Stomach smooth muscle (tissue), 2 donors: ENCODE measurements around the gene TLE6.
"Not testable (repeated sequence)": the region's sequence is repeated elsewhere in the genome, so short reads cannot be mapped to it uniquely, and the experiment has no call there.

ENCODE experiments used
- H3K27ac ChIP-seq: one replicate; pipeline ENCODE4 v1.7.0; 2013; ENCODE audit warnings: mild to moderate bottlenecking, low read length, inconsistent platforms
- H3K27me3 ChIP-seq, 2 donors: one replicate each; pipeline ENCODE4 v1.7.0; 2013; ENCODE audit warnings: low read length in 2 of 2; ENCODE audit not compliant: insufficient read depth in 2 of 2, control insufficient read depth in 1 of 2
- H3K36me3 ChIP-seq, 2 donors: one replicate each; pipeline ENCODE4 v1.7.0; 2013; ENCODE audit warnings: low read length in 2 of 2; ENCODE audit not compliant: control insufficient read depth in 2 of 2, insufficient read depth in 2 of 2
- H3K4me1 ChIP-seq: one replicate; pipeline ENCODE4 v1.7.0; 2013; ENCODE audit warnings: low read length; ENCODE audit not compliant: control insufficient read depth, insufficient read depth
- H3K4me3 ChIP-seq, 2 donors: one replicate each; pipeline ENCODE4 v1.7.0; 2013; ENCODE audit warnings: low read length in 2 of 2
- H3K9ac ChIP-seq, 2 donors: one replicate each; pipeline ENCODE4 v1.7.0; 2013; ENCODE audit warnings: low read length in 2 of 2, mild to moderate bottlenecking in 1 of 2
- H3K9me3 ChIP-seq, 2 donors: one replicate each; pipeline ENCODE4 v1.7.0; 2013; ENCODE audit warnings: low read length in 2 of 2; ENCODE audit not compliant: control insufficient read depth in 2 of 2
- donor health status: healthy.
- donor health status: Pancreatic carcinoma.

TLE6 gene

DNA sequence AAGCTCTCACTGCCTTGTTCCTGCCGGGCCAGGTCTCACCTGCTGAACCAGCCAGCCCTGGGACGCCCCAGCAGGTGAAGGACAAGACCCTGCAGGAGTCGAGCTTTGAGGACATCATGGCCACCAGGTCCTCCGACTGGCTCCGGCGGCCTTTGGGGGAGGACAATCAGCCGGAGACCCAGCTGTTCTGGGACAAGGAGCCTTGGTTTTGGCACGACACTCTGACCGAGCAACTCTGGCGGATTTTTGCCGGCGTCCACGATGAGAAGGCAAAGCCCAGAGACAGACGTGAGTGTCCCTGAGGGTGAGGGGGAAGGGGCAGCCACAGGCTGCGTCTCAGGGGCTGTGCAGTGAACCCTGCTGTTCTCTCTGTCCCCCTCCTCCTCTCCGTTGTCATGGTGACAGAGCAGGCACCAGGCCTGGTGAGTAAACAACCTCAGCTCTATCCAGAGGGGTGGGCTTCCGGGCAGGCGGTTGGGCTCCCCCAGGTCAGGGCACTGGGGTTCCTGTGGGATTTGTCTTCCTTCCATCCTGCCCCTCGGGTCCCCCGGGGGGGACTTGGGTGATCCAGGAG is 9.7 kb downstream of the TLE6 start:
- Histone ChIP-seq H3K4me1 (peaks cover 20% of the 10 kb centered on the region), H3K9me3 (no peaks in the 10 kb centered on the region), H3K27me3 (no peaks in the 10 kb centered on the region), H3K4me3 (no peak overlapping the region), H3K9ac (no peak overlapping the region), H3K27ac (no peak overlapping the region), H3K36me3 (no peaks in the 10 kb centered on the region)

DNA sequence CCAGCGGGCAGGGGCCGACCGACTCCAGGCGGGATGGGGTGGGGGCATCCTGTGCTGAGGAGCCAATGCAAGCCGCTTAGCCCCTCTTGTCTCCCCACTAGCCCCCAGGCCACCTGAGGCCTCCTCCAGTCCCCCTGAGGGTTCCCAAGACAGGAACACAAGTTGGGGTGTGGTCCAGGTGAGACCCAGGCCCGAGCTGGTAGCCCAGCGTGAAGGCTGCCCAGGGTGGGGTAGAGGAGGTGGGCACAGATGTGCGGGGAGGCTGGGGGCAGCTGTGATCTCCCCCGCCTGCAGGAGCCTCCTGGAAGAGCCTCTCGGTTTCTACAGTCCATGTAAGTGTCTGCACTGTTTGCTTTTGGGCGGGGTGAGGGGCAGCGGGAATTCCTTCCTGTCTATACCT is 10.4 kb downstream of the TLE6 start:
- no peak overlapping the region for H3K27ac ChIP-seq
- H3K4me3 ChIP-seq, result no peak overlapping the region
- H3K36me3 ChIP-seq, result no peaks in the 10 kb centered on the region
- no peaks in the 10 kb centered on the region for H3K27me3 ChIP-seq
- H3K4me1 ChIP-seq, result peaks cover 15% of the 10 kb centered on the region
- H3K9ac ChIP-seq, result no peak overlapping the region
- no peaks in the 10 kb centered on the region for H3K9me3 ChIP-seq

DNA sequence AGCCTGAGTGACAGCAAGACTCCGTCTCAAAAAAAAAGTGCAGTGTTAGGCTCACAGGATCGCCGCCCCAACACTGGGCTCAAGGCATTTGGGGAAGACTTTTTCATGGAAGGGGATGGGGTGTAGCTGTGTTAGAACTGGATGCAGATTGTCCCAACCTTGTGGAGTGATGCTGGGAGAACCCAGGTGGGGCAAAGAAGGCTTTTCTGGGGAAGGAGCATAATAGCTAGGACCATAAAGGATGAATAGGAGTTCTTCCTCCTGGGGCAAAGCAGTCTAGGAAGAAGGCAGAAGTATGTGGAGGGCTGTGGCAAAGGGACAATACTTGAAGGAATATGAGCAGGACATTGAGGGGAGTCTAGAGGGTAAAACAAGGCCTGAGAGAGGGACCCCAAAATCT is 11.2 kb downstream of the TLE6 start:
- no peak overlapping the region for H3K9ac ChIP-seq
- H3K4me3 ChIP-seq, result no peak overlapping the region
- H3K9me3 ChIP-seq, result no peaks in the 10 kb centered on the region
- no peaks in the 10 kb centered on the region for H3K36me3 ChIP-seq
- H3K27ac ChIP-seq, result no peak overlapping the region
- H3K4me1 ChIP-seq, result peaks cover 8% of the 10 kb centered on the region
- H3K27me3 ChIP-seq, result no peaks in the 10 kb centered on the region

GRCh38 chr19:2989236-2989946 is 12.0 kb downstream of the TLE6 start:
- H3K36me3 ChIP-seq, result no peaks in the 10 kb centered on the region
- no peaks in the 10 kb centered on the region for H3K9me3 ChIP-seq
- no peaks in the 10 kb centered on the region for H3K27me3 ChIP-seq
- no peak overlapping the region for H3K27ac ChIP-seq
- no peak overlapping the region for H3K9ac ChIP-seq
- no peak overlapping the region for H3K4me3 ChIP-seq
- peaks cover under 1% of the 10 kb centered on the region for H3K4me1 ChIP-seq

GRCh38 chr19:2992333-2992732 is 15.0 kb downstream of the TLE6 start:
- H3K9me3 ChIP-seq, H3K27ac ChIP-seq, H3K36me3 ChIP-seq, H3K27me3 ChIP-seq, H3K9ac ChIP-seq, H3K4me3 ChIP-seq, H3K4me1 ChIP-seq: not testable (repeated sequence)

DNA sequence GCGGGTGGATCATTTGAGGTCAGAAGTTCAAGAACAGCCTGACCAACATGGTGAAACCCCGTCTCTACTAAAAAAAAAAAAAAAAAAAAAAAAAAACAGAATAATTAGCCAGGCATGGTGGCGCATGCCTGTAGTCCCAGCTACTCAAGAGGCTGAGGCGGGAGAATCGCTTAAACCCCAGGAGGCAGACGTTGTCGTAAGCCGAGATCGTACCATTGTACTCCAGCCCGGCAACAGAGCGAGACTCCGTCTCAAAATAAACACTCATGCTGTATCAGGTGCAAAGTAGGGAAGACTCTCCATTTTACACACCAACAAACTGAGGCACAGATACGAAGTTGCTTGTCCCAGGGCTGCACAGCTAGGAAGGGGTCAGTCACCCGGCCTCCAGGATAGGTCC is 15.6 kb downstream of the TLE6 start:
- H3K9me3 ChIP-seq, result no peaks in the 10 kb centered on the region
- H3K9ac ChIP-seq, result no peak overlapping the region
- no peak overlapping the region for H3K27ac ChIP-seq
- H3K4me3 ChIP-seq, result no peak overlapping the region
- no peaks in the 10 kb centered on the region for H3K4me1 ChIP-seq
- H3K36me3 ChIP-seq, result peaks cover 0 to 3% of the 10 kb centered on the region in 2 donors
- no peaks in the 10 kb centered on the region for H3K27me3 ChIP-seq

DNA sequence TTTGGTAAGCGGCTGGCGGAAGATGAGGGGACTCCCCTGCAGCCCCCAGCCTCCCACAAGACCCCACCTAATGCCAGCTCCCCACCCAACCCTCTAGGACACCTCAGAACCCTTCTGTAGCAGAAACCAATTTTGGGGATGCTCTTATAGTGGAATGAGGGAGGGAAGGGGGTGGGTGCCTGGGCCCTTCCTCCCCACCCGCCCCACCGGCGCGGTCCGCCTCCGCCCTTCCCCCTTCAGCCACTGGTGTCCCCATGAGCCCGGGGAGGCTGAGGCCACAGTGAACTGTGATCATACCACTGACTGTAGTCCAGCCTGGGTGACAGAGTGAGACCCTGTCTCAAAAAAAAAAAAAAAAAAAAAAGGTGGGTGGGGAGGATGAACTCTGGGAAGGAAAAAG is 16.2 kb downstream of the TLE6 start:
- Histone ChIP-seq H3K9ac (no peak overlapping the region), H3K36me3 (peaks cover 0 to 3% of the 10 kb centered on the region in 2 donors), H3K4me3 (no peak overlapping the region), H3K9me3 (no peaks in the 10 kb centered on the region), H3K27ac (no peak overlapping the region), H3K4me1 (no peaks in the 10 kb centered on the region), H3K27me3 (no peaks in the 10 kb centered on the region)

DNA sequence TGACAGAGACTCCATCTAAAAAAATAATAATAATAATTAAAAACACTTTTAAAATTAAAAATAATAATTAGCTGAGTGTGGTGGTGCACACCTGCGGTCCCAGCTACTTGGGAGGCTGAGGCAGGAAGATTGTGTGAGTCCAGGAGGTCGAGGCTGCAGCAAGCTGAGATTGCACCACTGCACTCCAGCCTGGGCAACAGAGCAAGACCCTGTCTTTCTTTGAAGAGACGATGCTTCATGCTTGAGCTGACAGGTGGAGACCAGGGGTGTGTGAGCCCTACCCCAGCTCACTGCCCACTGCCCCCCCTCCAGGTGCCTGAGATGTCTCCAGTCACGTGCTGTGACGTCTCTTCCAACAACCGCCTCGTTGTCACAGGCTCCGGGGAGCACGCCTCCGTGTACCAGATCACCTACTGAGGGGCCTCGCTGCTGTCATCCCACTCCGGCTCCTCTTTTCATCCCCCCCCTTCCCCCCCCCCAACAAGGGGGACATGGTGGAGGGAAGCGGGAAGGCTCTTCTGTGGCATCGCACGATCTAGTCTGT is 17.3 kb downstream of the TLE6 start:
- H3K4me3 ChIP-seq, result no peak overlapping the region
- H3K9me3 ChIP-seq, result no peaks in the 10 kb centered on the region
- no peak overlapping the region for H3K27ac ChIP-seq
- no peak overlapping the region for H3K9ac ChIP-seq
- H3K27me3 ChIP-seq, result no peaks in the 10 kb centered on the region
- peaks cover 0 to 5% of the 10 kb centered on the region in 2 donors for H3K36me3 ChIP-seq
- H3K4me1 ChIP-seq, result no peaks in the 10 kb centered on the region

DNA sequence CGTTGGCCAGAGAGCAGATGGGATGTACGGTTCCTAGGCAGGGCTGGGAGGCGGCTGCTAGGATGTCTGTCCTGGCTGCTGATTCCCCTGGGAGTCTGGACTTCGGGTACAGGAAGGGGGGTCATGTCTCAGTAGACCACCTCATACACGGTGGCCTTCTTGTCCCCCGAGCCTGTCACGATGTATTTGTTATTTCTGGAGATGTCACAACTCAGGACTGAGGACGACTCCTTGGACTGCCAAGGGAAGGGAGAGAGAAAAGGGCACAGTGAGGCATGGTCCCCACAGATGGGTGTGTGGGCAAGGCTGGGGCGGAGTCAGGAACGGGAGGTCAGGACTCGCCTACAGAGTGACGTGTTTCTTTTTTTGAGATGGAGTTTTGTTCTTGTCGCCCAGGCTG is 20.4 kb downstream of the TLE6 start:
- Histone ChIP-seq H3K4me3 (no peak overlapping the region), H3K9me3 (no peaks in the 10 kb centered on the region), H3K27ac (no peak overlapping the region), H3K36me3 (peaks cover 0 to 5% of the 10 kb centered on the region in 2 donors), H3K27me3 (no peaks in the 10 kb centered on the region), H3K4me1 (no peaks in the 10 kb centered on the region), H3K9ac (no peak overlapping the region)

GRCh38 chr19:2998642-2999041 is 21.3 kb downstream of the TLE6 start:
- no peaks in the 10 kb centered on the region for H3K27me3 ChIP-seq
- no peak overlapping the region for H3K4me3 ChIP-seq
- H3K27ac ChIP-seq, result no peak overlapping the region
- peaks cover 2 to 7% of the 10 kb centered on the region in 2 donors for H3K36me3 ChIP-seq
- no peak overlapping the region for H3K9ac ChIP-seq
- no peaks in the 10 kb centered on the region for H3K4me1 ChIP-seq
- H3K9me3 ChIP-seq, result no peaks in the 10 kb centered on the region

- Histone ChIP-seq H3K27me3 (no peaks in the 10 kb centered on the region), H3K4me1 (no peaks in the 10 kb centered on the region), H3K9me3 (no peaks in the 10 kb centered on the region), H3K4me3 (no peak overlapping the region), H3K27ac (no peak overlapping the region), H3K36me3 (peaks cover 5 to 14% of the 10 kb centered on the region in 2 donors), H3K9ac (no peak overlapping the region)
Observed at GRCh38 chr19:3001235-3001800, 24.0 kb downstream of the TLE6 start.
